HG03280 (cell line): Measurements from ENCODE around the gene ABRAXAS1.
"Not testable (repeated sequence)": the region's sequence is repeated elsewhere in the genome, so short reads cannot be mapped to it uniquely, and the experiment has no call there.

Experiments
- ATAC-seq: cut with Tn5 transposase; IDR thresholded peaks from one replicate; pipeline ENCODE4 v1.9.1; 2021; ENCODE audit warnings: mild to moderate bottlenecking, moderate library complexity; ENCODE audit not compliant: unreplicated experiment

ABRAXAS1 gene

DNA sequence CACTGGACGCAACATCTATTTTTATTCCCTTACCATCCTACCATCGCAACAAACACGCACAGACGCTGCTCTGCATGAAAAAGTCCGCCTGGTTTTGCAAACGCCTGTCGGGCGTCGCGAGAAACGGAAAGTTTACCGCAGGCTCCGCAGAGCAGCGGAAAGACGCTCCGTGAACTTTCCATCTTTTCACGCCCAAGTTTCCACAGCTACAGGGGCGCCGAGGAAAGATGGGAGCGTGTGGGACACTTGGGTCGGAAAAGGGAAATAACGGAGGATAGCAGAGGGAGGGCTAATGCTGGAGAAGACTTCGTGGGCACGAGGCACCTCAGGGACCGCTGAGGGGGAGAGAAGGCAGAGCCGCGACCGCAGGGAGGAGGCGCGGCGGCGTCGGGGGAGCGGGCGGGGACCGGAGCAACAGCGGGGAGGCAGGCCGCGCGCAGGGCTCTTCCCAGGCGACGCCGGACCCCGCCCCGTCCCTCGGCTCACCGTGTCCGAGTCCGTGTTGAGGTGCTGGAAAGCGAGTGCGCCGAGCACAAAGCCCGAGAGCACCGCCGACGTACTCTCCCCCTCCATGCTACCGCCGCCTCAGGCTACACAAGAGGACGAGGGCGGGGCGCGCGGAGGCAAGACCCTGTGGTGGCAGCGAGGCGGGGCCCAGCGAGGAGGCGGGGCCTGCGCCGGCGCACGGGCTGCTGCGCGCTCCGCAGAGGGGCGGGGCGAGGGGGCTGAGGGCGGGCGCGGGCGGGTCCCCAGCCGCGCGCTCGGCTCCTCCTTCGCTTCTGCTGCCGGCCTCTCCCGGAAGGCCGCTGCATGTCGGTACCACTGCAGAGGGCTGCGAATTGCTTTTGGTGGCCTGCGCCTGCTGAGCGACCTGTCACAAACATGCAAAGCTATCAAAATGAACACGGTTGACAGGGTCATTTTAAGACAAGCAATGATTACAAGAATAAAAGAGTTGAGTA, at the start of gene ABRAXAS1:
Gene ABRAXAS1, minus strand, starts transcription at position 601 of the 962 bp plus-strand sequence. Its CDS starts 28 bp downstream, at position 573.
- peak; percentile 97 for ATAC-seq

DNA sequence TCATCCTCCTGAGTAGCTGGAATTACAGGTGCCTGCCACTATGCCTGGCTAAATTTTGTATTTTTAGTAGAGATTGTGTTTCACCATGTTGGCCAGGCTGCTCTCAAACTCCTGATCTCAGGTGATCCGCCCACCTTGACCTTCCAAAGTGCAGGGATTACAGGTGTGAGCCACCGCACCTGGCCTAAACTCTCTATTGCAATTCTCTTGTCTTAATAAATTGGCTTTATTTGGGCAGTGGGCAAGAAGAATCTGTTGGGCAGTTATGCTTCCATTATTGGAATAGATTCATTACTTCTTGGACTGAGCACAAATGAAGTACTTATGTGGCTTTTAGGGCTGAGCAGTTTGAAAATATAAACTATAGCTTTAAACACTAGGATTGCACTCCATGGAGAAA, 42.8 kb upstream of the ABRAXAS1 start:
- ATAC-seq = no peak

DNA sequence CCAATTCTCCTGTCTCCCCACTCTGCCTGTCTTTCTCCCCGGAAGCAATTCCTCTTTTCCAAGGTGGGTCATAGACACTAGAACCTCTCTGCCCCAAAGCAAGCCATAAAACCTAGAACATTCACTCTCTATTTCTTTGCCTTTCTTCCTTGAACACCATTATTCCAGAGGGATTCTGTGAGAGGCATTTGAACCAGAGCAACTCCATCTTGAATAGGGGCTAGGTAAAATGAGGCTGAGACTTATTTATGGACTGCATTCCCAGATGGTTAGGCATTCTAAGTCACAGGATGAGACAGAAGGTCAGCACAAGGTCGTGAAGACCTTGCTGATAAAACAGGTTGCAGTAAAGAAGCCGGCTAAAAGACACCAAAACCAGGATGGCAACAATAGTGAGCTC, 37.3 kb upstream of the ABRAXAS1 start:
- no peak for ATAC-seq

DNA sequence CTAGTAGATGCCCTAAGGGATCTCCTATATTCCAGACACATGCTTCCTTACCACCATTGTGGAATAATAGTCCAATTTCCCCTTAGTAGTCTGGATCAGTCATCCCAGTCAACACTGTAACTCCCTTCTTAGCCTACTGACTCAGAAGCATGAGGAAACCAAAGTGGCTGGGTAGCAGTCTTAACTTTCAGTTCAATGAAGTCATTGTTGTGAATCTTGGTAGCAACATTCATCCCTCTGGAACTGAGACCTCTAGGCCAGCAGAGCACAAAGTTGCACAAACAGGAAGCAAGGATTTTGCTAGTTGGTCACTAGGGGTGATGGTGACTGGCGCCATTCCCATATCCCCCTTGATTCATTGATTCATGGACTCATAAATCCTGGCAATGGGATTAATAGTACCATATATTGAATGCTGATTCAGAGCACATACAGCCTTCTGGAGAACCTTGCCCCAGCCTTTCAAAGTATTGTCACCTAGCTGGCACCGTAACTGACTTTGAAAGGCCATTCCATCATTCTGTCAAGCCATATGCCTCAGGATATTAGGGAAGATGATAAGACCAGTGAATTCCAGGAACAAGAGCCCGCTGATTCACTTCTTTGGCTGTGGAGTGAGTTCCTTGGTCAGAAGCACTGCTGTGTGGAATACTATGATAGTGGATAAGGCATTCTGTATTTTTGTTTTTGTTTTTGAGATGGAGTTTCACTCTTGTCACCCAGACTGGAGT, 31.3 kb upstream of the ABRAXAS1 start:
- no peak for ATAC-seq

DNA sequence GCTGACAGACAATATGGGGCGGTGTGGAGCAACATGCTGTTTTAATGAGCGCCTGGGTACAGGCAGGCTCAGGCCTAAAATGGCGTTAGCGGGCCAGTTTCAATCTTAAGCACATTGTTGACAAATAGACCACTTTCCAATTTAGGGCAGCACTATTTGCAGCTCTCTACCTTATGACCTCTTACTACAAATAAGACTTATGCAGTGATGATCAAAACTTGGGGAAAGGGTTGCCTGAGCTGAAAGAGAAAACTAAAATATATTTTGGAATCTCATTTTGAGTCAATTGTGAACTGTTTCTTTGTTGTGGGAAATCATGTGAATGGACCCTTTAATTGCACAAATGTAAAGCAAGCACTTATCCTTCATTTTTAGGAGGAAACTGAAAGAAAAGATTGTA, 25.5 kb upstream of the ABRAXAS1 start:
- no peak for ATAC-seq

DNA sequence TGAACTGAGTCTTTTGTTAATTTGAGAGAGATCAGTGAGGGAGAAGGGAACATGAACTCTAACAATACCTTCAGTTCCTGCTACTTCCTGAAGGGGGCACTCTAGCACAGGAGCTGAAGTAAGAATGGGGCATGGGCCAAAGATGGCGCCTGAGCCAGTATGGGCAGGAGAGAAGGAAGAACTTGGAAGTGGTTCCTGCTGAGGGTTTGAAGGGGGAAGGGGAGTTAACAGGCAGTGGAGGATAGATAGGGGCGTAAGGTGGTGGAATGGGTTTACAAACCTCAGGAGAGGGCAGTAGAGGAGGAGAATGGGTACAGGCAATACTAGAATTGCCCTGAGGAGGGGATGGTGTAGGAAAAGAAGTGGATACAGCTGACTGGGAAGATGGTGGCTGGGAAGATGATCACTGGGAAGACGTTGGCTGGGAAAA, 24.3 kb upstream of the ABRAXAS1 start:
- ATAC-seq = not testable (repeated sequence)

DNA sequence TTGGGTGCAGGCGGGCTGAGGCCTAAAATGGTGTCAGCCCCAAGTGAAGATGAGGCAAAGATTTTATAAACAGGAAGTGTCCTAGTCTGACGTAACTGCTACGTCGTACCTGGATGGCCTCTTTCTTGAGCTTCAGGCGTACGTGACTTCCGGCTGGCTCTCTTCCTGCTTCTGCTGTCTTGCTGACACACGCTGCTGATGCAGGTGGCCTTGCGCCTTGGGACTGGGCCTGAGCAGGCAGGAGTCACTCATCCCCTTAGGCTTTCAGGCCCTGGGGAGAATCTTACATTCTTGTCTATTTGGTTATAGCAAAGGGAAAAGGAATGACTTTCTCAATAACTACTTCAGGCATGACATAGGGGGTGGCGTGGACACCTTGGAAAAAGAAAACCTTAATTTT, 20.1 kb upstream of the ABRAXAS1 start:
- ATAC-seq = no peak

DNA sequence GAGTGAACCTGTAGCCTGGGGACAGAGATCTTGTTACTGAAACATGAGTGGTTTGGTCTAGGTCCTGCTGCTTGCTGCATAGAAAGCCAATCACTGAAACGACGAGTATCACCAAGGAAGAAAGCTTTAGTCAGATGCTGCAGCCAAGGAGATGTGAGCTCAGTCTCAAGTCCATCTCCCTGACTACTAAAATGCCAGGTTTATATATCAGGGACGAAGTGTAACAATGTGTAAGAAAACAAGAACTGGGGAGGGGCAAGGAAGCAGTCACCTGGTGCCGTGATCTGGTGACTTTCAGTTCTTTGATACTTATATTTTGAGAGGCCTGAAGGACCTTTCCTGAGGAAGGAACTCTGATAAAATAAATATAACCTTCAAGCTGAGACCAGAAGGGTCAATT, 19.6 kb upstream of the ABRAXAS1 start:
- ATAC-seq = no peak

DNA sequence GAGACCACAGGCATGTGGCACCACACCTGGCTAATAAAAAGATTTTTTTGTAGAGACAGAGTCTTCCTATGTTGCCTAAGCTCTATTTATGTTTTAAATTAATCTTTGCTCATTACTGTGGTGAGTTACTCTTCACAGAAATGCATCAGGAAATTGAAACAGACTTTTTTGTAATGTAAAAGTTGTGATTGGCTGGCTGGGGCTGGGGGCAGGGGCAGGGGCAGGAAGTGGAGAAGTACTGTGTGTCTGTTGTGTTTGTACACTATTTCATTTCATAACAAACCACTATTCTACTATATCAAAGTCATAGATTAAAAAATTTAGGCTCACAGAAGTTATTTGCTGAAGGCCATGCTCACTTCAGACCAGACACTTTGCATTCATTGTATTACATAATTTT, 19.1 kb upstream of the ABRAXAS1 start:
- no peak for ATAC-seq

DNA sequence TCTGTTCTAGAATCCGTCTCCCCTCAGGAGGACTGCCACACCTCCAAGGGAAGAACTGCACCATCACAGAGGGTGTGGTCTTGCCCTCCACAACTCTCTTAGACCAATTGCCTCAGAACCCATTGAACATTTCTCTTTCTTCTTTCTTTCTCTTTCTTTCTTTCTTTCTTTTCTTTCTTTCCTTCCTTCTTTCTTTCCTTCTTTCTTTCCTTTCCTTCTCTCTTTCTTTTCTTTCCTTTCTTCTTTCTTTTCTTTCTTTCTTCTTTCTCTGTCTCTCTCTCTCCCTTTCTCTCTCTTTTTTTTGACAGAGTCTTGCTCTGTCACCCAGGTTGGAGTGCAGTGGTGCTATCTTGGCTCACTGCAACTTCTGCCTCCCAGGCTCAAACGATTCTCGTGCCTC, 16.8 kb upstream of the ABRAXAS1 start:
- ATAC-seq = not testable (repeated sequence)

DNA sequence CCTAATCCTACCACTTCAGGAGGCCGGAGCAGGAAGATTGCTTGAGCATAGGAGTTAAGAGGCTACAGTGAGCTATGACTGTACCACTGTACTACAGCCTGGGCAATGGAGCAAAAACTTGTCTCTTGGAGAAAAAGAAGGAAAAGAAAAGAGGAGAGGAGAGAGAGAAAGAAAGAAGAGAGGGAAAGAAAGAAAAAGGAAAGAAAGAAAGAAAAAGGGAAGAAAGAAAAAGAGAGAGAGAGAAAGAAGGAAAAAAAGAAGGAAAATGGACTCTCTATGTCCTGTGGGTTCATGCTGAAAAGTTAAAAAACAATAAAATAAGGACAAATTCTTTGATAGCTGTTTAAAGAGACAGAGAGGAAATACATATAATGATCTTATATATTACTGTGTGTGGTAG, 13.3 kb upstream of the ABRAXAS1 start:
- ATAC-seq = no peak

DNA sequence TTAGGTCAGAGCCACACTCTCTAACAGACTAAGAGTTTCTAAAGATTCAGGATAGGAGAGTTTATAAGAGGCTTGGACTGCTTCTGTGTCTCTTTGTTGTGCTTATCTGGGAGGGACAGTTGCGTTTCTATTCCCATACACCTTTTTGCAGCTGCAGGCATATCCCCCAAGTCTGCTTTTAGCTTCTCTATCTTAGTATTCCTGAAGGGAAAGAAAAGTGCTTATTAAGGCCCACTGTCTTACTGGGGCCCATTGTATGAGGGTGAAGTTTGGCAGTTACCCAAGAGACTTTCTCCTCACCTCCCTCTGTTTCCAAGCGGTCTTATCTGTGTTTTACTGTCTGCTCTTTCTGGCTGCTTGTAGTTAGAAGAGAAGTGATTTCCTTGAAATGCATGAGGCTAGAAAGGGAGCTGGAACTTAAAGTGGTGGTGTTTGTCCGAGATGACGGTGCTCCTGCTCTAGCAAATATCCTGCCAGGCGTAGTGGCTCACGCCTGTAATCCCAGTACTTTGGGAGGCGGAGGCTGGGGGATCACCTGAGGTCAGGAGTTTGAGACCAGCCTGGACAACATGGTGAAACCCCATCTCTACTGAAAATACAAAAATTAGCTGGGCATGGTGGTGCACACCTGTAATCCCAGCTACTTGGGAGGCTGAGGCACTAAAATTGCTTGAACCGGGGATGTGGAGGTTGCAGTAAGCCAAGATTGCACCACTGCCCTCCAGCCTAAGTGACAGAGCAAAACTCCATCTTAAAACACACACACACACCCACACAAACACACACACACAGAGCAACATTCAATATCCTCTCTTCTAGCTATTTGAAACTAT, 11.4 kb upstream of the ABRAXAS1 start:
- not testable (repeated sequence) for ATAC-seq

DNA sequence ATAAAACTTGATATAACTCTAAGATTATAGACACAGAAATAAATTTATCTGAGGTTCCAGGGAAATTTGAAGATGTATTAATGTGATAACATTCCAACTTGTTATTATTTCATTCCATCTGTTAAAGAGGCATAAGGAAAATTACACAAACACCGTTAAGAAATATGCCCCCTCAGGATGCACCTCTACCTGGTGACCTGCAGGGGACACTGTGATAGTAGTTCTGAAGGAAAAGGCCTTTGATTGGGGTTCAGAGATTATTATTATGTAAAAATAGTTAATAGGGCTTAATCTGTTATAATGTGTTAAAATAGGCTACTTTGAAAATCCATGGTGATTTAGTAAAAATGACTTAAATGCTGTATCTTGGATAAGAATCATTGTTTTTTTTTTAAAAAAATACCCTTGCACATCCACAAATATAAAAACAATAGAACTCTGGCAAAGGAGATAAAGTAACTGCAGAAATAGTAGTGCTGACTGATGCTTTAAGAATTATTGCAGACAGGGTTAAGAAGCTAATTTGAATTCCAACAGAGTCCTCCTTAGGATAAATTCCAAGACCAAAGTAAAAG, 6.1 kb upstream of the ABRAXAS1 start:
- ATAC-seq = peak; percentile 79

DNA sequence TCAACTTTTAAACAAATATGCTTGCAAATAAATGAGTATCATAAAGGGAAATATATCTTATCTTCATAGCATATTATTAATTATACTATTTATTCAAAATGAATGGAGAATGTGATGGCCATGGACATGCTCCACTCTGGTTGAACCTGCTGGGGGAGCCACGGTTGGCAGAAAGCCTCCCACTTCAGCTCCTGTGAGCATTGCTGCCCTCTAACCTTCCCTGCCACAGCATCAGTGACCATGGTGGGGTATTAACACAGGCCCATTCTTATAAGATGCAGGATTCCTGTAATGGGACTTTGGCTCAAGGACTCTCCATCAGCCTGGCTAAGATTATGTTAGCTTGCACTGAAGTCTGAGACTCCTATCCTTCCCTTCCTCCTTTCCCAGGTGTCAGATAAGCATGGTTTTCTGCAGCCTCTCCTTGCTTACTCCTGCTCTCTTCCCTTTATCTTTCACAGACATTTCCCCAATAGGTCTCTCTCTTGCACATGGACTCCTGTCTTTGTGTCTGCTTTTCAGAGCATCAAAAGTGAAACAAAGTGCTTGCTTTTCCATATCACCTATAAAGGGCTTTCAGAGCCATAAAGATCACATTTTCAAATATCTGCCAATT, 4.9 kb upstream of the ABRAXAS1 start:
- ATAC-seq = no peak

DNA sequence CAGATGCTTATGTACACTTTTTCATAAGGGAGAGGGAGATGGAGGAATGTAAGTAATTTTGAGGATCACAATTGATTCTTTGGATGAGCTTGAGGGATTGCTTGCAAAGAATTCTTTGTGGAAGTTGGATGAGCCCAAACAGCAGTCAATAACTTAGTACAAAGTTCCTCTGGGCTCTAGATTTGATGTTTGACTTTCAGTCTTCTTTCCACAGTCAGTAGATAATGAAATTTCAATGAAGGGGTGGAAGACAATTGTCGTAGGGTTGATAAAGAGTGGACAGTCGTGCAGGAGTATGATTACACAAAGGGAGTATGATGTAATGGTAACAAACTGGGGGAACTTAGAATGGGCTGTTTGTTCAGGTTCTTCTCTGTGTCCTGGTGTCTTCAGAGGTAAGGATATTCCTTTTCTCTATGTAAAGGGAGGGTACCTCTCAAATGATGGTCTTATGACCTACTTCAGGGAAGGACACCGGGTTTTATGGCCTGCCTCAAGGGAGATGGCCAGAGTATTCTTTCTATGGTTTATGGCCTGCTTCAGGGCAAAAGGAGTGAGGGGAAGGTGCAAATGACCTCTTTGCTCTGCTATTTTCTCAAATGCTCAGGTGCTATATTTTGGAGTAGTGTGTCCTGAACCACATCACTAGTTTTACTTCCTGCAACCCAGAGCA, 1.7 kb upstream of the ABRAXAS1 start:
- ATAC-seq = no peak

DNA sequence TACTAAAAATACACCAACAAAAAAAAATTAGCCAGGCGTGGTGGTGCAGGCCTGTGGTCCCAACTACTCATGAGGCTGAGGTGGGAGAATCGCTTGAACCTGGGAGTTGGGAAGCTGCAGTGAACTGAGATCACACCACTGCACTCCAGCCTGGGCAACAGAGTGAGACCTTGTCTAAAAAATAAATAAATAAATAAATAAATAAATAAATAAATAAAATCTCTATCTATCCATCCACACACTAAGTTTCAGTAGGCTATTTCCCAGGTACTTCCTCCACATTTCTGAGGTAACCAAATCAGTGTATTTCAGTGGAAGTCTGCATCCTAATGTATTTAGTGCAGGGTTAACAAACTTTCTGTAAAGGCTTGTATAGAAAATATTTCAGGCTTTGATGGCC, 10.9 kb downstream of the ABRAXAS1 start:
- ATAC-seq = no peak

DNA sequence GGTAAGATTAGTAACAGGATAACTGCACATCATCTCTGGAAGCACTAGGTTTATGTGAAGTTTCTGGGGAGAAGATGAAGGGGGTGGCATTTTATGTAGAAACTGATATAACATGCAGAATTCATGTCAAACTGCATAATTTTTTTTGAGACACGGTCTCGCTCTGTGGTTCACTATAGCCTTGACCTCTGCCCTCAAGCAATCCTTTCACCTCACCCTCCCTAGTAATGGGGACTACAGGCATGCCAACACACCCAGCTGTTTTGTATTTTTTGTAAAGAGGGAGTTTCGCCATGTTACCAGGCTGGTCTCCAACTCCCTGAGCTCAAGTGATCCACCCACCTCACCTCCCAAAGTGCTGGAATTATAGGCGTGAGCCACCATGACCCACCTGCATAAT, 11.5 kb downstream of the ABRAXAS1 start:
- no peak for ATAC-seq

DNA sequence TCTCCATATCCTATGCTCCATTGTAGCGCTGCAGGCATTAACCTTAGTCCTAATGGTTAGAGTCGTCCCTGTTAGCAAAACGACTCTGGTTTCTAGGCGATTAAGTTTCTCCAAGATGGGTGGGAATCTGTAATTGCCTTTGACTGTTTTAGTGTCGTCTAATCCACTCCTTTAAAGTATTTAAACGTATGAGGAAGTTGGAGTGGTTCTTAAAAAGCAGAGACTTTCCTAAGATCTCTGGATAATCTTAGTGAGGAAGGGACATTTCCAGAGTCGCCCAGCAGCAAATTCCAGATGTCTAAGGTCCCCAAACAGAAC, 28.8 kb downstream of the ABRAXAS1 start:
- ATAC-seq = no peak

DNA sequence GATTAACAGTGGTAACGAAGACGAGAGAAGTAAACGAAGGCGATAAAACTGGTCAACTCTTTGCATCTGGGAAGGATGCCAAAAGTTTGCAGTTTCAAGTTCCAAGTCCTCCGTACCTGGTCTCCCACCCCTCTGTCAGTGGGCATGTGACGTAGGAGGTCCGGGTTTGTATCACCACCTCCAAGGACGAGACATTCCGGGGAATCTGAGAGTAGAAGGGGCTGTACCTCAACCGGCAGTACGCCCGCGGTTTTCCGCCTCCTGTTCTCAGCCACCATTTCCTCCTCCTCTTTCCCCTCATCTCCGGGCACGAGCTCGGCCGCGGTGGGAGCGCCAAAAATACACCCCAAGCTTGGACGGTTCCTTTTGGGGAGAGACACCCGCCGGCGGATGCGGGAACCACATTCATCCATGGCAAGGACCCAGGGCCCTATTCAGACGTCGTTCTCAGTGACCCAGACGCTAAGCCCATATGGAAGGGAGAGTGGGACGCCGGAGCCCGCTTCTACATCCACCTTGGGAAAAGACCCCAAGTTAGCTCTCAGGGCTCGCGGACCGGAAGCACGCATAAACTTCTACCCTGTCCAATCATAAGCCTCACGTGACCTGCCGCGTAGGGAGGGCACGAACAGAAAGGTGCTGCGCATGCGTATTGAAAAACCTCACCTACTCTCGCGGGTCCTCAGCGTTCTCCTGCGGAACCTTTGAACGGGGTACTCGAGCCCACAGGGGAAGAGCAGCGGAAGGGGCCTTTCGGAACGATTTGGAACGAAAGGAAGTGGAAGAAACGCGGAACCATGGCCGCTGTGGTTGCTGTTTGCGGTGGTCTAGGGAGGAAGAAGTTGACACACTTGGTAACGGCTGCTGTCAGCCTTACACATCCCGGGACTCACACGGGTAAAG, 29.4 kb downstream of the ABRAXAS1 start, which contains the start of the genes HELQ and MRPS18C:
Gene HELQ, minus strand, starts transcription at position 543 of the 903 bp plus-strand sequence. Its CDS starts 130 bp downstream, at position 413.
Gene MRPS18C, plus strand, starts transcription at position 778 of the 903 bp plus-strand sequence. Its CDS starts 20 bp downstream, at position 798.
- peak; percentile 97 for ATAC-seq
